ENCODE results near the gene POU2AF2. TPM values are rescaled to one million over a fixed set of nuclear protein-coding genes. Genes with fewer than 3 reads are reported as not detected.

POU2AF2 gene
- total and polyA plus RNA-seq, 2 of the 8 experiments (the other 6 are each of a cell fraction or from before 2014, with no cell fraction given) = not detected

DNA sequence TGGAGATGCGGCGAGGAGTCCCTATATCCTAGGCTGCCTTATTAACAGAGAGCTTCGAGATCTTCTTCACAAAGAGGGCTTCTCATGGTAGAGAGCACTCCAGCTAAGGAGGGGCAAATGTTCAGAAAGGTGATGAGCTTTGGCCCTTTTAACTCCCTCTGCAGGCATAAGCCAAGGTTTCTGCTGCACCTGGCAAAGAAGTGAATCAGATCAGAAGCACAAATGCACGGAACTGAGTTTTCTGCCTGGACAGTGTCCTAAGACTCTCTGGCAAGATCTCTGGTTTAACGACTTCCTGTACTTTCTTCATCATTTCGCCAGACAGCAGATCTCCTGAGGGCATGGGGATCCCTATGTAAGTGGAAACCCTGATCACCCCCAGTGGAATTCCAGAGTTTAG lies 90.0 kb downstream of the POU2AF2 start:
- Histone ChIP-seq H4K8ac (ENCODE audit: extremely low read depth, insufficient read depth, low read length) (no peak overlapping the region), H3K4me2 (ENCODE audit: insufficient read depth in 1 of 2, low read depth in 2 of 2, low read length in 2 of 2) (no peak overlapping the region), H3K27ac (ENCODE audit: low read depth, low read length) (no peak overlapping the region), H2BK5ac (ENCODE audit: low read depth, low read length) (no peak overlapping the region), H3K27me3 (replicated peaks in 1 of 4; ENCODE audit: control insufficient read depth in 3 of 4, extremely low read depth in 1 of 4, insufficient read depth in 3 of 4, low read length in 3 of 4) (no peaks in the 10 kb centered on the region), H3K79me1 (ENCODE audit: low read depth, low read length) (no peaks in the 10 kb centered on the region), H3K56ac (replicated peaks; ENCODE audit: insufficient read length, low read depth, low read length) (no peak overlapping the region), H4K20me1 (replicated peaks in 1 of 2; ENCODE audit: control insufficient read depth in 1 of 2, insufficient read depth in 2 of 2, low read length in 2 of 2) (no peaks in the 10 kb centered on the region), H3K4ac (replicated peaks; ENCODE audit: insufficient read length, low read depth, low read length) (no peak overlapping the region), H3K36me3 (ENCODE audit: control insufficient read depth in 2 of 4, insufficient read depth in 4 of 4, low read length in 3 of 4) (no peaks in the 10 kb centered on the region), H2BK12ac (ENCODE audit: low read depth, low read length) (no peak overlapping the region), H3K79me2 (ENCODE audit: control insufficient read depth in 1 of 2, insufficient read depth in 2 of 2, low read length in 2 of 2) (no peaks in the 10 kb centered on the region), H3K4me3 (ENCODE audit: extremely low read depth in 1 of 4, insufficient read depth in 2 of 4, low read depth in 3 of 4, low read length in 4 of 4) (no peak overlapping the region), H2AK5ac (ENCODE audit: low read depth, low read length) (no peak overlapping the region), H3K4me1 (replicated peaks in 1 of 4; ENCODE audit: control insufficient read depth in 3 of 4, insufficient read depth in 4 of 4, low read length in 3 of 4) (peaks cover 0 to 4% (median 1%) of the 10 kb centered on the region in 4 experiments; a peak in 2 of 7 replicates), H3K9ac (replicated peaks in 1 of 4; ENCODE audit: extremely low read depth in 1 of 4, low read depth in 3 of 4, low read length in 3 of 4) (no peak overlapping the region), H2BK15ac (ENCODE audit: low read length) (no peak overlapping the region), H3K23me2 (ENCODE audit: low read depth, low read length) (no peaks in the 10 kb centered on the region), H3K18ac (ENCODE audit: extremely low read depth, low read length) (no peak overlapping the region), H2AFZ (ENCODE audit: low read length) (0 out of 2 replicates have a peak overlapping the region, but pooled peaks have one; percentile 29), H2BK20ac (ENCODE audit: low read length) (no peak overlapping the region), H3K14ac (ENCODE audit: insufficient read length) (no peak overlapping the region), H4K5ac (ENCODE audit: insufficient read length, low read depth, low read length) (no peak overlapping the region), H2BK120ac (replicated peaks; ENCODE audit: low read depth, low read length) (no peak overlapping the region), H3K23ac (ENCODE audit: insufficient read length) (no peak overlapping the region), H3K9me3 (ENCODE audit: insufficient read depth in 2 of 2, low read depth in 1 of 2, low read length in 1 of 2) (no peaks in the 10 kb centered on the region), H4K91ac (replicated peaks; ENCODE audit: insufficient read length, low read length) (no peak overlapping the region)
- ChIA-PET POLR2A (ENCODE audit: partially characterized antibody) (no interaction called here), CTCF (ENCODE audit: partially characterized antibody) (interaction anchor here (1.3 kb wide), 1 partner anchor 93 kb away, joined by 3 read pairs; no protein-coding TSS in a partner anchor)
- WGBS, 2 experiments (ENCODE audit: extremely low coverage in 1 of 2, insufficient coverage in 1 of 2, insufficient read length in 1 of 2, insufficient replicate concordance in 2 of 2, low coverage in 1 of 2, low lambda C conversion rate in 2 of 2, missing lambda C conversion rate in 1 of 2) = 85% methylated on average over 6 of the region's 6 CpGs; no CpG with 5 or more reads in 1 of the 2 experiments
- FAIRE-seq (no peak), DNase-seq (ENCODE audit: low read depth in 1 of 2, low spot score in 2 of 2) (no peak)
- no peak for TF ChIP-seq CBX8 (IDR thresholded peaks at IDR 0.05; ENCODE audit: borderline replicate concordance, low read depth, low read length)
- no peak for TF ChIP-seq SUZ12 (IDR thresholded peaks at IDR 0.05; ENCODE audit: low read length)
- no peak for TF ChIP-seq SP2 (IDR thresholded peaks at IDR 0.05; ENCODE audit: low read length)
- no peak for TF ChIP-seq BRCA1 (IDR thresholded peaks at IDR 0.05; ENCODE audit: low read depth, low read length)
- no peak for TF ChIP-seq SP4 (IDR thresholded peaks at IDR 0.05; ENCODE audit: low read length)

Data from H1 (cell line).